Measurements from ENCODE around the gene HPCAL1. TPM values are rescaled to one million over a fixed set of nuclear protein-coding genes. Genes with fewer than 3 reads are reported as not detected.
"Not testable (repeated sequence)": the region's sequence is repeated elsewhere in the genome, so short reads cannot be mapped to it uniquely, and the experiment has no call there.

Gene HPCAL1
- polyA plus RNA-seq, 1 donor from 2014 or later, result 63.4 TPM

DNA sequence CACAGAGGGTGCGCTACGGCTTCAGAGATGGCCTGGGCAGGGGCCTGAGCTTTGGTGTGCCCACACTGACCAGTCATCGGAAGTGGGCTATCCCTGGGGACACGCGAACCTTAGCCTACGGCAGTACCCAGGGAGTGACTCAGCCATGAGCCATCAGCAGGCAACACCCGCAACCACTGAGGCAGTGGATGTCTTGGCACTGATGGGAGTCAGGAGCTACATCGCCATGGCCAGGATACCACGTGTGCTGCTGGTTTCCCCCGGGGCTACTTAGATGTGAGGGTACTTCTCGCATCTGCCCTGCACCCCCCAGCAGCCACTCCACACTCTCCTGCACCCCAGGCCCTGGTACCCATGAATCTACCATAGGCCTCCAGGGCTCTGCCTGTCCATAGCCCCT is 12.8 kb upstream of the HPCAL1 start:
- Histone ChIP-seq H3K4me2 (ENCODE audit: low read length) (no peak overlapping the region), H3K36me3 (ENCODE audit: insufficient read depth, low read length) (no peaks in the 10 kb centered on the region), H3F3A (ENCODE audit: insufficient read depth, low read length, poor library complexity, severe bottlenecking) (no peaks in the 10 kb centered on the region), H3K9me3 (ENCODE audit: low read length) (peaks cover 5% of the 10 kb centered on the region), H3K27ac (ENCODE audit: low read length) (no peak overlapping the region), H3K4me3 (ENCODE audit: low read length) (no peak overlapping the region), H3K27me3 (ENCODE audit: insufficient read depth, low read depth, low read length) (no peaks in the 10 kb centered on the region), H3K9me2 (ENCODE audit: insufficient read depth, low read length) (no peaks in the 10 kb centered on the region), H4K20me1 (ENCODE audit: insufficient read depth) (no peaks in the 10 kb centered on the region), H3K79me2 (replicated peaks; ENCODE audit: insufficient read depth, low read length) (no peaks in the 10 kb centered on the region), H3K9ac (ENCODE audit: low read length) (no peak overlapping the region), H2AFZ (ENCODE audit: low read depth, low read length) (no peak overlapping the region)
- TF ChIP-seq, protein P1, sequence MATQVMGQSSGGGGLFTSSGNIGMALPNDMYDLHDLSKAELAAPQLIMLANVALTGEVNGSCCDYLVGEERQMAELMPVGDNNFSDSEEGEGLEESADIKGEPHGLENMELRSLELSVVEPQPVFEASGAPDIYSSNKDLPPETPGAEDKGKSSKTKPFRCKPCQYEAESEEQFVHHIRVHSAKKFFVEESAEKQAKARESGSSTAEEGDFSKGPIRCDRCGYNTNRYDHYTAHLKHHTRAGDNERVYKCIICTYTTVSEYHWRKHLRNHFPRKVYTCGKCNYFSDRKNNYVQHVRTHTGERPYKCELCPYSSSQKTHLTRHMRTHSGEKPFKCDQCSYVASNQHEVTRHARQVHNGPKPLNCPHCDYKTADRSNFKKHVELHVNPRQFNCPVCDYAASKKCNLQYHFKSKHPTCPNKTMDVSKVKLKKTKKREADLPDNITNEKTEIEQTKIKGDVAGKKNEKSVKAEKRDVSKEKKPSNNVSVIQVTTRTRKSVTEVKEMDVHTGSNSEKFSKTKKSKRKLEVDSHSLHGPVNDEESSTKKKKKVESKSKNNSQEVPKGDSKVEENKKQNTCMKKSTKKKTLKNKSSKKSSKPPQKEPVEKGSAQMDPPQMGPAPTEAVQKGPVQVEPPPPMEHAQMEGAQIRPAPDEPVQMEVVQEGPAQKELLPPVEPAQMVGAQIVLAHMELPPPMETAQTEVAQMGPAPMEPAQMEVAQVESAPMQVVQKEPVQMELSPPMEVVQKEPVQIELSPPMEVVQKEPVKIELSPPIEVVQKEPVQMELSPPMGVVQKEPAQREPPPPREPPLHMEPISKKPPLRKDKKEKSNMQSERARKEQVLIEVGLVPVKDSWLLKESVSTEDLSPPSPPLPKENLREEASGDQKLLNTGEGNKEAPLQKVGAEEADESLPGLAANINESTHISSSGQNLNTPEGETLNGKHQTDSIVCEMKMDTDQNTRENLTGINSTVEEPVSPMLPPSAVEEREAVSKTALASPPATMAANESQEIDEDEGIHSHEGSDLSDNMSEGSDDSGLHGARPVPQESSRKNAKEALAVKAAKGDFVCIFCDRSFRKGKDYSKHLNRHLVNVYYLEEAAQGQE (IDR thresholded peaks at IDR 0.05; ENCODE audit: borderline replicate concordance), result no peak
- TF ChIP-seq, protein P2, sequence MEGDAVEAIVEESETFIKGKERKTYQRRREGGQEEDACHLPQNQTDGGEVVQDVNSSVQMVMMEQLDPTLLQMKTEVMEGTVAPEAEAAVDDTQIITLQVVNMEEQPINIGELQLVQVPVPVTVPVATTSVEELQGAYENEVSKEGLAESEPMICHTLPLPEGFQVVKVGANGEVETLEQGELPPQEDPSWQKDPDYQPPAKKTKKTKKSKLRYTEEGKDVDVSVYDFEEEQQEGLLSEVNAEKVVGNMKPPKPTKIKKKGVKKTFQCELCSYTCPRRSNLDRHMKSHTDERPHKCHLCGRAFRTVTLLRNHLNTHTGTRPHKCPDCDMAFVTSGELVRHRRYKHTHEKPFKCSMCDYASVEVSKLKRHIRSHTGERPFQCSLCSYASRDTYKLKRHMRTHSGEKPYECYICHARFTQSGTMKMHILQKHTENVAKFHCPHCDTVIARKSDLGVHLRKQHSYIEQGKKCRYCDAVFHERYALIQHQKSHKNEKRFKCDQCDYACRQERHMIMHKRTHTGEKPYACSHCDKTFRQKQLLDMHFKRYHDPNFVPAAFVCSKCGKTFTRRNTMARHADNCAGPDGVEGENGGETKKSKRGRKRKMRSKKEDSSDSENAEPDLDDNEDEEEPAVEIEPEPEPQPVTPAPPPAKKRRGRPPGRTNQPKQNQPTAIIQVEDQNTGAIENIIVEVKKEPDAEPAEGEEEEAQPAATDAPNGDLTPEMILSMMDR (IDR thresholded peaks at IDR 0.05; ENCODE audit: poor library complexity, severe bottlenecking), result no peak
- TF ChIP-seq EZH2 (IDR thresholded peaks at IDR 0.05; ENCODE audit: borderline replicate concordance, insufficient read depth, low read length, poor library complexity, severe bottlenecking) (no peak), TAF1 (IDR thresholded peaks at IDR 0.05; ENCODE audit: low read depth) (no peak)

DNA sequence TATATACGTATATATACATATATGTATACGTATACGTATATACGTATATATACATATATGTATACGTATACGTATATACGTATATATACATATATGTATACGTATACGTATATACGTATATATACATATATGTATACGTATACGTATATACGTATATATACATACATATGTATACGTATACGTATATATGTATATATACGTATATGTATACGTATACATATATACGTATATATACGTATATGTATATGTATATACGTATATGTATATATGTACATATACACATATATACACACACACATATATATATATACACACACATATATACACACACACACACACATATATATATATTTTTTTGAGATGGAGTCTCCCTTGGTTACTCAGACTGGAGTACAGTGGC is 11.3 kb upstream of the HPCAL1 start:
- not testable (repeated sequence) for H3K27me3 ChIP-seq (ENCODE audit: insufficient read depth, low read depth, low read length); H3K9me2 ChIP-seq (ENCODE audit: insufficient read depth, low read length)

DNA sequence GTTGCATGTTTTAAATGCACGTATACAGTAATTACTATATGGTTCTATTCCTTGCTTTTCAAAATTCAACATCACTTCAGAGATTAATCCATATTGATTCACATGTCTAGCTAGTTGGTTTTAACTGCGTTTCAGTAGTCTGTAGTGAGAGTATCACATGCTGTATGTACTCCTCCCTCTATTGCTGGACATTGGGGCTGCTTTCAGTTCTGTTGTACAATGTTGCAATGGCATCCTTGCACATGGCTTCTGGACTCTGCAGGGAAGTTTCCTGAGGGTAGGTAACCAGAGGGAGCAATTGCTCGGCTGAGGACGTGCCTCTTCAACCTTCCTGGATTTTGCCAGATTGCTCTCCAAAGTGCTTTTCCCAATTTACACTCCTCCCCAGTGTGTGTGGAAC is 10.7 kb upstream of the HPCAL1 start:
- Histone ChIP-seq H3F3A (ENCODE audit: insufficient read depth, low read length, poor library complexity, severe bottlenecking) (no peaks in the 10 kb centered on the region), H3K9me2 (ENCODE audit: insufficient read depth, low read length) (no peaks in the 10 kb centered on the region), H3K27ac (ENCODE audit: low read length) (no peak overlapping the region), H4K20me1 (ENCODE audit: insufficient read depth) (no peaks in the 10 kb centered on the region), H3K27me3 (ENCODE audit: insufficient read depth, low read depth, low read length) (no peaks in the 10 kb centered on the region), H3K4me2 (ENCODE audit: low read length) (no peak overlapping the region), H2AFZ (ENCODE audit: low read depth, low read length) (no peak overlapping the region), H3K79me2 (replicated peaks; ENCODE audit: insufficient read depth, low read length) (no peaks in the 10 kb centered on the region), H3K4me3 (ENCODE audit: low read length) (no peak overlapping the region), H3K36me3 (ENCODE audit: insufficient read depth, low read length) (no peaks in the 10 kb centered on the region), H3K9me3 (ENCODE audit: low read length) (peaks cover 5% of the 10 kb centered on the region), H3K9ac (ENCODE audit: low read length) (no peak overlapping the region)
- TF ChIP-seq TAF1 (IDR thresholded peaks at IDR 0.05; ENCODE audit: low read depth), result no peak
- no peak for TF ChIP-seq MXI1 (conservative IDR thresholded peaks at IDR 0.05; ENCODE audit: poor library complexity, severe bottlenecking)
- TF ChIP-seq SMC3 (conservative IDR thresholded peaks at IDR 0.05; ENCODE audit: poor library complexity), result no peak
- no peak for TF ChIP-seq EZH2 (IDR thresholded peaks at IDR 0.05; ENCODE audit: borderline replicate concordance, insufficient read depth, low read length, poor library complexity, severe bottlenecking)
- TF ChIP-seq EP300 (conservative IDR thresholded peaks at IDR 0.05; ENCODE audit: poor library complexity, severe bottlenecking), result no peak
- TF ChIP-seq RAD21 (conservative IDR thresholded peaks at IDR 0.05), result no peak
- TF ChIP-seq, protein P1 (IDR thresholded peaks at IDR 0.05; ENCODE audit: borderline replicate concordance), result no peak
- no peak for TF ChIP-seq POLR2AphosphoS5 (IDR thresholded peaks at IDR 0.05)
- TF ChIP-seq, protein P2 (IDR thresholded peaks at IDR 0.05; ENCODE audit: poor library complexity, severe bottlenecking), result no peak

More for the DNA sequence above, 11.3 kb upstream of the HPCAL1 start:
- not testable (repeated sequence) for H3K27ac ChIP-seq (ENCODE audit: low read length); H3K9ac ChIP-seq (ENCODE audit: low read length); H3K4me2 ChIP-seq (ENCODE audit: low read length); H3F3A ChIP-seq (ENCODE audit: insufficient read depth, low read length, poor library complexity, severe bottlenecking); H2AFZ ChIP-seq (ENCODE audit: low read depth, low read length); H3K36me3 ChIP-seq (ENCODE audit: insufficient read depth, low read length); H3K4me3 ChIP-seq (ENCODE audit: low read length); H4K20me1 ChIP-seq (ENCODE audit: insufficient read depth); H3K79me2 ChIP-seq (replicated peaks; ENCODE audit: insufficient read depth, low read length); H3K9me3 ChIP-seq (ENCODE audit: low read length)
